GM12878 (cell line): ENCODE results near the gene SNX15. TPM values are rescaled to one million over a fixed set of nuclear protein-coding genes. Genes with fewer than 3 reads are reported as not detected.

Source experiments
- ATAC-seq: fragments of 200-7000 bp; cut with Tn5 transposase; 3 replicates; pipeline ENCODE4 v1.9.1; 2020; ENCODE audit warnings: mild to moderate bottlenecking, moderate library complexity
- BruUV-seq: library from RNA; stranded (reverse); fragments of 400-500 nt; replicated peaks from 2 replicates; lab custom pipeline; 2021; lab: Mats Ljungman, UMichigan
- CTCF ChIA-PET: fragments of 300-600 bp; sonication (Branson Sonifier 250); formaldehyde crosslinking; extraction: SDS; loops from one replicate; lab custom pipeline; 2021; ENCODE audit warnings: inconsistent platforms; lab: Yijun Ruan, JAX
- POLR2A ChIA-PET: fragments of 350-600 bp; formaldehyde crosslinking; extraction: SDS; loops from one replicate; lab custom pipeline; 2021; ENCODE audit warnings: inconsistent platforms; lab: Charles Lee
- RAD21 ChIA-PET: fragments of 300-600 bp; sonication (Branson Sonifier 250); formaldehyde crosslinking; loops from one replicate; lab custom pipeline; 2023; ENCODE audit warnings: antibody characterized with exemption; ENCODE audit not compliant: unreplicated experiment; lab: Charles Lee
- SMC1A ChIA-PET: fragments of 300-600 bp; sonication (Branson Sonifier 250); formaldehyde crosslinking; loops from one replicate; lab custom pipeline; 2023; ENCODE audit not compliant: unreplicated experiment, uncharacterized antibody; lab: Charles Lee
- DNase-seq: peaks from one replicate; pipeline ENCODE4 v3.0.0-alpha.2; 2011; ENCODE audit warnings: low read depth, low spot score
- FAIRE-seq: peaks from 3 replicates; lab custom pipeline; 2011; peaks lifted over from hg19 to GRCh38; lab: Jason Lieb, UNC
- H2AFZ ChIP-seq: 2 replicates; pipeline ENCODE4 v1.6.0; 2011; ENCODE audit warnings: low read depth, low read length, control low read depth; ENCODE audit not compliant: control insufficient read depth
- H3K27ac ChIP-seq: 2 replicates; pipeline ENCODE4 v1.5.1; 2011; ENCODE audit warnings: control low read depth; ENCODE audit not compliant: control insufficient read depth, insufficient read depth
- H3K27me3 ChIP-seq, 2 experiments: replicated peaks in 1 of 2; 2 replicates each; pipeline versions ENCODE4 v1.6.0 to v1.6.1; 2011; ENCODE audit warnings: low read length in 1 of 2; ENCODE audit not compliant: control insufficient read depth in 2 of 2, insufficient read depth in 2 of 2
- H3K36me3 ChIP-seq, 2 experiments: 2 replicates each; pipeline ENCODE4 v1.5.1; 2011; ENCODE audit warnings: low read length in 1 of 2; ENCODE audit not compliant: control insufficient read depth in 2 of 2, insufficient read depth in 2 of 2
- H3K4me1 ChIP-seq: 2 replicates; pipeline ENCODE4 v1.6.1; 2011; ENCODE audit warnings: mild to moderate bottlenecking, low read length, moderate library complexity, mixed read lengths; ENCODE audit not compliant: control insufficient read depth, insufficient read depth
- H3K4me2 ChIP-seq: 2 replicates; pipeline ENCODE4 v1.6.0; 2011; ENCODE audit warnings: control low read depth; ENCODE audit not compliant: control insufficient read depth, insufficient read depth
- H3K4me3 ChIP-seq: fragments of 200-600 bp; sonication (generic); 2 replicates; pipeline ENCODE4 v1.5.1; 2016
- H3K79me2 ChIP-seq: 2 replicates; pipeline ENCODE4 v1.6.0; 2011; ENCODE audit warnings: low read length; ENCODE audit not compliant: control insufficient read depth, insufficient read depth
- H3K9ac ChIP-seq: 2 replicates; pipeline ENCODE4 v1.8.0; 2011; ENCODE audit warnings: low read length, control low read depth, mixed read lengths; ENCODE audit not compliant: control insufficient read depth, insufficient read depth
- H3K9me3 ChIP-seq: replicated peaks from 3 replicates; pipeline ENCODE4 v1.5.1; 2011; ENCODE audit warnings: mild to moderate bottlenecking, low read length; ENCODE audit not compliant: control insufficient read depth, insufficient read depth
- H4K20me1 ChIP-seq: 2 replicates; pipeline ENCODE4 v1.6.0; 2011; ENCODE audit not compliant: control insufficient read depth, insufficient read depth
- BCL11A ChIP-seq: IDR thresholded peaks from 2 replicates; pipeline ENCODE4 v1.6.1; 2011; ENCODE audit warnings: low read depth, low read length
- BCL3 ChIP-seq: IDR thresholded peaks from 2 replicates; pipeline ENCODE4 v1.6.1; 2011; ENCODE audit warnings: borderline replicate concordance, low read depth, mild to moderate bottlenecking, moderate library complexity, low read length; ENCODE audit not compliant: insufficient read depth, poor library complexity, severe bottlenecking
- BHLHE40 ChIP-seq, 2 experiments: fragments of 450-650 bp in 1 of 2; IDR thresholded peaks; 2 replicates each; pipeline ENCODE4 v1.6.1; 2011 to 2017; ENCODE audit warnings: low read depth in 2 of 2, borderline replicate concordance in 1 of 2, improper control_type of control experiment in 1 of 2, low read length in 1 of 2, mild to moderate bottlenecking in 1 of 2
- CREM ChIP-seq: IDR thresholded peaks from 2 replicates; pipeline ENCODE4 v1.6.1; 2014; ENCODE audit warnings: antibody characterized with exemption, low read depth
- EED ChIP-seq: sonication (generic); IDR thresholded peaks from 2 replicates; pipeline ENCODE4 v1.6.1; 2016; ENCODE audit warnings: antibody characterized with exemption, low read depth
- EGR1 ChIP-seq, 2 experiments: IDR thresholded peaks; 1 replicate in 1 of 2; 2 replicates in 1 of 2; pipeline ENCODE4 v1.6.1; 2011 to 2012; ENCODE audit warnings: low read depth in 2 of 2, low read length in 2 of 2, borderline replicate concordance in 1 of 2, mild to moderate bottlenecking in 1 of 2, moderate library complexity in 1 of 2
- ETV6 ChIP-seq, 2 experiments: fragments of 450-650 bp in 1 of 2; IDR thresholded peaks in 1 of 2; conservative IDR thresholded peaks in 1 of 2; 2 replicates each; pipeline ENCODE4 v1.6.1; 2014; ENCODE audit warnings: antibody characterized with exemption in 1 of 2, borderline replicate concordance in 1 of 2, low read depth in 1 of 2, mild to moderate bottlenecking in 1 of 2, moderate library complexity in 1 of 2
- HSF1 ChIP-seq: fragments of 150-350 bp; IDR thresholded peaks from 2 replicates; pipeline ENCODE4 v1.6.1; 2014; ENCODE audit warnings: mild to moderate bottlenecking, low read depth, low read length
- IKZF1 ChIP-seq: fragments of 450-650 bp; conservative IDR thresholded peaks from 2 replicates; pipeline ENCODE4 v1.6.1; 2017; ENCODE audit warnings: antibody characterized with exemption, mild to moderate bottlenecking
- IKZF2 ChIP-seq, 2 experiments: fragments of 450-650 bp; IDR thresholded peaks; 2 replicates each; pipeline ENCODE4 v1.6.1; 2017; ENCODE audit warnings: mild to moderate bottlenecking in 2 of 2, moderate library complexity in 2 of 2
- JUNB ChIP-seq: IDR thresholded peaks from 2 replicates; pipeline ENCODE4 v1.6.1; 2016; ENCODE audit warnings: antibody characterized with exemption, mild to moderate bottlenecking
- LARP7 ChIP-seq: fragments of 450-650 bp; IDR thresholded peaks from 2 replicates; pipeline ENCODE4 v1.6.1; 2017; ENCODE audit warnings: mild to moderate bottlenecking
- MTA3 ChIP-seq: IDR thresholded peaks from 2 replicates; pipeline ENCODE4 v1.6.1; 2012; ENCODE audit warnings: low read length, inconsistent platforms, borderline replicate concordance
- NFIC ChIP-seq: IDR thresholded peaks from 2 replicates; pipeline ENCODE4 v1.6.1; 2012; ENCODE audit warnings: low read depth, mild to moderate bottlenecking, inconsistent platforms, low read length, moderate library complexity
- NKRF ChIP-seq: fragments of 450-650 bp; conservative IDR thresholded peaks from 2 replicates; pipeline ENCODE4 v1.6.1; 2017; ENCODE audit warnings: mild to moderate bottlenecking, moderate library complexity
- RCOR1 ChIP-seq: conservative IDR thresholded peaks from 2 replicates; pipeline ENCODE4 v1.6.1; 2012; ENCODE audit warnings: low read depth, low read length, improper control_type of control experiment
- RUNX3 ChIP-seq: IDR thresholded peaks from 2 replicates; pipeline ENCODE4 v1.6.1; 2012; ENCODE audit warnings: low read length, inconsistent platforms
- TARDBP ChIP-seq: IDR thresholded peaks from 2 replicates; pipeline ENCODE4 v1.6.1; 2016; ENCODE audit warnings: borderline replicate concordance
- YBX1 ChIP-seq: fragments of 450-650 bp; IDR thresholded peaks from 2 replicates; pipeline ENCODE4 v1.6.1; 2016; ENCODE audit warnings: antibody characterized with exemption
- ZNF207 ChIP-seq: fragments of 450-650 bp; IDR thresholded peaks from 2 replicates; pipeline ENCODE4 v1.6.1; 2014; ENCODE audit warnings: antibody characterized with exemption, mild to moderate bottlenecking, borderline replicate concordance
- WGBS: methylation state at CpG from one replicate; pipeline ENCODE4 v1.1.6; 2016; ENCODE audit warnings: low lambda C conversion rate; ENCODE audit not compliant: insufficient replicate concordance, insufficient coverage; ENCODE audit errors: missing lambda C conversion rate; 5-methylcytosine and 5-hydroxymethylcytosine counted together
- in situ Hi-C: fragments of 300-500 bp; cut with MboI; formaldehyde crosslinking; loops from 9 replicates; pipeline ENCODE4 v1.14.3; 2018; ENCODE audit warnings: mixed read lengths
- intact Hi-C: fragments of 100-400 bp; cut with micrococcal nuclease; formaldehyde crosslinking; loops from one replicate; pipeline ENCODE4 v1.14.2; 2022; ENCODE audit not compliant: unreplicated experiment
- polyA plus RNA-seq, 11 experiments: library from polyadenylated mRNA; depleted of rRNA in 4 of 11; unstranded in 6 of 11; stranded (reverse) in 5 of 11; fragments of >200 nt; fragmentation: Nextera tagmentation in 4 of 11; fragmentation: Illumina TruSeq in 1 of 11; extraction: Ambion mirVana in 4 of 11; extraction: Trizol in 1 of 11; gene quantifications; 1 replicate in 1 of 11; 2 replicates in 10 of 11; pipeline versions ENCODE4 v1.2.1 to v1.2.3, GENCODE V29; 2011 to 2016; ENCODE audit warnings: inconsistent platforms in 2 of 11, missing spikeins in 2 of 11, low read depth in 1 of 11
- total RNA-seq, 4 experiments: library from RNA; depleted of rRNA in 3 of 4; stranded (reverse); fragments of >200 nt in 3 of 4; fragmentation: Illumina TruSeq in 1 of 4; extraction: Trizol in 1 of 4; gene quantifications; 2 replicates each; pipeline versions ENCODE4 v1.2.1 to v1.2.3, GENCODE V29; 2013 to 2021

Gene SNX15
- total and polyA plus RNA-seq, 10 of the 15 experiments (the other 5 are each of a cell fraction or from before 2014, with no cell fraction given) = 2.4 to 24.0 (median 16.1) TPM

- Histone ChIP-seq H3K27ac (no peak overlapping the region), H3K4me2 (no peak overlapping the region), H3K27me3 (no peaks in the 10 kb centered on the region), H4K20me1 (no peaks in the 10 kb centered on the region), H3K4me3 (no peak overlapping the region), H2AFZ (no peak overlapping the region), H3K9me3 (no peaks in the 10 kb centered on the region), H3K9ac (no peak overlapping the region), H3K4me1 (peaks cover 40% of the 10 kb centered on the region), H3K36me3 (no peaks in the 10 kb centered on the region), H3K79me2 (no peaks in the 10 kb centered on the region)
- ChIA-PET POLR2A (interaction anchor here (0.7 kb wide), 2 partner anchors 21 to 77 kb away, joined by 3 to 12 read pairs; no protein-coding TSS in a partner anchor), SMC1A (interaction anchor here (0.6 to 1.3 kb wide), 2 partner anchors 20 to 42 kb away, joined by 3 to 4 read pairs; no protein-coding TSS in a partner anchor), CTCF (no interaction called here), RAD21 (interaction anchor here (0.7 kb wide), 1 partner anchor 242 kb away, joined by 5 read pairs; no protein-coding TSS in a partner anchor)
- DNase-seq = no peak
- WGBS = 2% methylated on average over 9 of the region's 9 CpGs
- in situ Hi-C loops (no loop called here), intact Hi-C loops (no loop called here)
- FAIRE-seq = no peak
- BruUV-seq = no TSS peak
- peak; percentile 53 for ATAC-seq
- TF ChIP-seq MTA3 (0 out of 2 replicates have a peak, but pooled peaks have one; percentile 73), RCOR1 (no peak), LARP7 (no peak), BCL3 (peak; percentile 23), JUNB (peak; percentile 86), YBX1 (no peak), IKZF2 (IDR thresholded peaks at IDR 0.05) (peak; percentile 23 to 51; a peak in 3 of 4 replicates), EGR1 (IDR thresholded peaks at IDR 0.05; ENCODE audit: borderline replicate concordance in 1 of 2, low read depth in 2 of 2, low read length in 2 of 2) (peak in 1 of 2 experiments; percentile 49; a peak in 1 of 3 replicates), ZNF207 (no peak), HSF1 (no peak), BHLHE40 (IDR thresholded peaks at IDR 0.05; ENCODE audit: borderline replicate concordance in 1 of 2, low read depth in 2 of 2, low read length in 1 of 2) (peak in 1 of 2 experiments; percentile 20; a peak in 1 of 4 replicates), NKRF (0 out of 2 replicates have a peak, but pooled peaks have one; percentile 35), RUNX3 (peak; percentile 80), IKZF1 (peak; percentile 52; the same call in 1 of the 2 replicates), ETV6 (conservative IDR thresholded peaks at IDR 0.05 in 1 of 2, IDR thresholded peaks at IDR 0.05 in 1 of 2; ENCODE audit: borderline replicate concordance in 1 of 2, low read depth in 1 of 2) (0 out of 4 replicates have a peak, but pooled peaks of 1 of the 2 experiments have one; percentile 35), CREM (peak; percentile 68; the same call in 1 of the 2 replicates), BCL11A (peak; percentile 60; the same call in 1 of the 2 replicates), NFIC (peak; percentile 72; the same call in 1 of the 2 replicates), EED (peak; percentile 85), TARDBP (no peak)
Observed at GRCh38 chr11:65051398-65051858, 24.2 kb downstream of the SNX15 start.
